ENCODE results near the gene SMIM24.
A peak's percentile ranks its signal among the peaks of the same experiment; 100 is the strongest.

The SMIM24 gene

DNA sequence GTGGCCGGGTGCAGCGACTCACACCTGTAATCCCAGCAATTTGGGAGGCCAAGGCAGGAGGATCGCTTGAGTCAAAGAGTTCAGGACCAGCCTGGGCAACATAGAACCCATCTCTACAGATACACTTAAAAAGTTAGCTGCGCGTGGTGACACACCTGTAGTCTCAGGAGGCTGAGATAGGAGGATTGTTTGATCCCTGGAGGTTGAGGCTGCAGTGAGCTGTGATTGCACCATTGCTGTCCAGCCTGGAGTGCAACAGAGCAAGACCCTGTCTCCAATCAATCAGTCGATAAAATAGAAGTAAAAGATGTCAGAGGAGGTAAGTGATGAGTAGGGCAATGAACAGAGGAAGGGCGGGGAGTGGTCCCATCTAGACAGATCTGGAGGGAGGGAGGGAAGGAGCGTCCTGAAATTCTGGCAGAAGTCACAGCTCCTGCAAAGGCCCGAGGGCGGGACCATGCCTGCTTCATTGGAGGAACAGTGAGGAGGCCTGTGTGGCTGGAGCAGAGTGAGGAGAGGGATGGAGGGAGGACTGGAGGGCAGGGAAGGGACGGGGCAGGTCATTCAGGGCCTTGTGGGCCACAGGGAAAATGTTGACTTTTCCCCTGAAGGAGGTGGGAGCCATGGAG lies 9.7 kb downstream of the SMIM24 start:
- no peak for DNase-seq

GRCh38 chr19:3469638-3470499 lies 10.5 kb downstream of the SMIM24 start:
- DNase-seq, result no peak

DNA sequence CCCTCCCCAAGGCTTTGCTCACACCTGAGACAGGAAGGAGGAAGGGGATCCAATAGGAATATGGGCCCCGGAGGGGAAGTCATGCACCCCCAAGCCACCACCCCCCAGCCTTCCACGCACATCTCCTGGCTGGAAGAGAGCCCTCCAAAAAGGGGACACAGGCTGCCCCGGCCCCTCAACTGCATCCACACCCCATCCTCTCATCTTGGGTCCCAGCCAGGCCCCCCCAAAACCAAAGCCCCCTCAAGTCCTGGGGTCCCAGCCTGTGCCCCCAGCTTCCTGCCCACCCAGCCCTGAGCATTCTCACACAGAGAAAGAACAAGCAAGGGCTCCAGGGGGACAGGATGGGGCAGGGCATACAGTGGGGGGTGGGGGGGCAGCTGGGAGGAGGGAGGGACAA lies 12.1 kb downstream of the SMIM24 start:
- no peak for DNase-seq

GRCh38 chr19:3467437-3468198 lies 12.7 kb downstream of the SMIM24 start:
- no peak for DNase-seq

- no peak for DNase-seq
These were observed 13.7 kb downstream of the SMIM24 start for GRCh38 chr19:3466635-3467034.

- no peak for DNase-seq
These were observed 14.8 kb downstream of the SMIM24 start for GRCh38 chr19:3465552-3465951.

- DNase-seq, result no peak
These were observed 15.6 kb downstream of the SMIM24 start for GRCh38 chr19:3464587-3465235.

GRCh38 chr19:3463714-3464586 lies 16.4 kb downstream of the SMIM24 start:
- DNase-seq, result no peak

GRCh38 chr19:3462991-3463713 lies 17.2 kb downstream of the SMIM24 start:
- DNase-seq, result no peak

- no peak for DNase-seq
These were observed 20.3 kb downstream of the SMIM24 start for GRCh38 chr19:3459965-3460582.

DNA sequence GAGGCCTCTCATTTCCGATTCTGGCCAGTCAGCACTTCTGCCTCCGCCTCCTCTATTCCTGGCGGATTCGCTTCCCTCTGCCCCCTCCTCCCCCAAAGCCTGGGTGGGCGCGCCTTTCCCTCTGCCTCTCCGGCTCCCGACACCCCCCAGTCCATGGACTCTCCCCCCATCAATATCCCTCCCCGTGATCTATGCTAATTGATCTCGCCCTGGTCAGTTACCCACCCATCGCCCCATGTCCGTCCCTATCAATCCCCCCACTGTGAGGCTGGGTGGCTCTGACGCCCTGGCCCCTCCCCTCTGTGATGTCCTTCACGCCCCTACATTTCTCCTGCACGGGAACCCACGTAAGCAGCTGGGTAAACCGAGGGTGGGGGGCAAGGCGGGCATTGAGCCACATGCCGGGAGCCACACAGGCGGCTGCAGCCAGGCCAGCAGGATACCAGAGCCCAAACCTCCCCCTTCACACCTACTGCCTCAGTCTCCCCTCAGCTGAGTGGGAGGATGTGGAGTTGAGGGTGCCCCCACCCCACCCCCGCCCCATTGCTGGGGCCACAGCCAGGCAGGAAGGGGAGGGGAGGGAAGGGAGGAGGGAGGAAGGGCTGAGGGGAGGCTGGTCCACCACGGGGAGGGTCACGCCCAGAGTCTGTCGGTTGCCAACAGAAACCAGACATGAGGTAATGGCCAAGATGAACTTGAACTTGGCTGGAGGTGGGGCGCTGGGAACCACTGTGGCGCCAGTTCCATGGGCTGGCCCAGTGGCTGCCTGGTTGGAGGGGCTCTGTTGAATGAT lies 21.0 kb downstream of the SMIM24 start:
- peak; percentile 28 for DNase-seq

GRCh38 chr19:3458229-3459088 lies 21.9 kb downstream of the SMIM24 start:
- no peak for DNase-seq

DNA sequence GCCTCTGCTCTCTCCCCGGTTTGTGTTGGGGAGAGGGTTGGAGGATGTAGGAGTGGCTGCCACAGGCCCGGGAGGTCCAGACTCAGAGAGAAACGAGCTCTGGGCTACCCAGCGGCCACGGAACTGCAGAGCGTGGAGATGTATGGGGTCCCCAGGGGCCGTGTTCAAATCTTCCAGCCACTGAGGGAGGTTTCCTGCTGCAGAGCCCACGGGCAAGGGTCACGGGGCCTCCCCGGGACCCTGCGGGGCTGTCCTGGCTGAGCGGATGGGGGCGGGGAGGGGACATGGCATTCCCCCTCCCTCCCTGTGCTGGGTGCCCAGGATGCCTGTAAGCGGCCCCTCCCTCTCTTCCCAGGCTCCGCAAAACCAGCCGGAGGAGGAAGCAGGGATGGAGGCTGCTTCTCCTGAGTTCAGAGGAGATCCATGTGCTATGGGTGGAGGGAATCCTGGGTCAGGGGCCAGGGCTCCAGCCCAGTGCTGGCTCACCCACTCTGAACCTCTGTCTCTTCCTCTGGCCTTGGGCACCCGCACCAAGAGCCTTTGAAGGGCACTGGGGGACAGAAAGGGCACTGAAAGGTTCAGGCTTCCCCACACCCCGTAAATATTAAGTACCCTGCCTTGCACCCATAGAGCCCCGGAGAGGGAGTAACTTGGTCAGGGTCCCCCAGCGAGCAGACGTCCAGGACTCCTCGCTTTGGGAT lies 22.6 kb downstream of the SMIM24 start:
- no peak for DNase-seq

GRCh38 chr19:3456925-3457527 lies 23.3 kb downstream of the SMIM24 start:
- DNase-seq, result no peak

DNA sequence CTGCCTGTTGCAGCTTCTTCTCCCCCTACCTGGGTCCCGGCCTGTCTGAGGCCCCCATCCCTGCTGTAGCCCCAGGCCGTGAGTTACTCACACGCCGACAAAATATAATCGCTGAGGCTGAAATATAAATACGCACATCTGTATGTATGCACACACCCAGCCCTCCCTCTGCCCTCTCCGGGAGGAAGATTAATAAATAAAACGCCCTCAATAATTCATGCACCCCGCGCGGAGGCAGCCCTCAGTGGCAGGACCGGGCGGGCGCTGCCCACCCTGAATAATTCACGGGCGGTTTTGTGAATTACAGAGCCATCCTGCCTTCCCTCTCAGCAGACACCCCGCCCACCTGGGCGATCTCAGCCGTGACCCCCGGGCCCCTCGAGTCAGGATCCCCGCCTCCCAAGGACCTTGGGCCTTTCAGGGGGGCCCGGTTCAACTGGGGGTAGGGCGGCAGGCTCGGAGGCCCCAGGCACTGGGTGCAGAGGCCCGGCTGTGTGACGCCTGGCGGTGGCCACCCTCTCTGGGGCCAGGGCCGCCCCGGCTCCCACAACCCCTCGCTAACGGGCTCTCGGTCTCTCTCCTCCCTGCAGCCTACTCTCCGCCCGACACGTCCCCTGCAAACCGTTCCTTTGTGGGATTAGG lies 24.2 kb downstream of the SMIM24 start:
- DNase-seq, result no peak

DNA sequence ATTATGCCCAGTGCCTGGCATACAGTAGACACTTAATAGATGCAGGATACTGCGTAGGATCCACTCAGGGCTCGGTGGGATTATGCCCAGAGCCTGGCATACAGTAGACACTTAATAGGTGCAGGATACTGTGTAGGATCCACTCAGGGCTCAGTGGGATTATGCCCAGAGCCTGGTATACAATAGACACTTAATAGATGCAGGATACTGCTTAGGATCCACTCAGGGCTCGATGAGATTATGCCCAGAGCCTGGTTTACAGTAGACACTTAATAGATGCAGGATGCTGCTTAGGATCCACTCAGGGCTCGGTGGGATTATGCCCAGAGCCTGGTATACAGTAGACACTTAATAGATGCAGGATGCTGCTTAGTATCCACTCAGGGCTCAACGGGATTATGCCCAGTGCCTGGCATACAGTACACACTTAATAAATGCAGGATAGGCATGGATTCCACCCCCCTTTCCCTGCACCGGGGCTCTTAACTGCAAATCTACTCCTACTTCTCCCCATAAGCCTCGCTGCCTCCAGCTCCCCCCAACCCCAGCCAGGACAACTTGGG lies 24.9 kb downstream of the SMIM24 start:
- DNase-seq, result no peak
